ENCODE measurements around the gene NDUFV1. TPM values are rescaled to one million over a fixed set of nuclear protein-coding genes. Genes with fewer than 3 reads are reported as not detected.

Gene NDUFV1
- total RNA-seq, 1 donor: 116 TPM

- no peak overlapping the region for H3K4me3 ChIP-seq (ENCODE audit: low read depth, low read length)
- no peak for TF ChIP-seq CTCF (IDR thresholded peaks at IDR 0.05; ENCODE audit: insufficient read depth, low read length)
- DNase-seq (ENCODE audit: low read depth): no peak
Measured at GRCh38 chr11:67631411-67631810, 24.7 kb downstream of the NDUFV1 start.

GRCh38 chr11:67631853-67632174, 25.1 kb downstream of the NDUFV1 start:
- TF ChIP-seq CTCF (IDR thresholded peaks at IDR 0.05; ENCODE audit: insufficient read depth, low read length): no peak
- DNase-seq (ENCODE audit: low read depth): no peak
- H3K4me3 ChIP-seq (ENCODE audit: low read depth, low read length): no peak overlapping the region

GRCh38 chr11:67632175-67632981, 25.6 kb downstream of the NDUFV1 start:
- H3K4me3 ChIP-seq (ENCODE audit: low read depth, low read length): no peak overlapping the region
- DNase-seq (ENCODE audit: low read depth): no peak
- no peak for TF ChIP-seq CTCF (IDR thresholded peaks at IDR 0.05; ENCODE audit: insufficient read depth, low read length)

- no peak for TF ChIP-seq CTCF (IDR thresholded peaks at IDR 0.05; ENCODE audit: insufficient read depth, low read length)
- DNase-seq (ENCODE audit: low read depth): no peak
- H3K4me3 ChIP-seq (ENCODE audit: low read depth, low read length): no peak overlapping the region
Measured at GRCh38 chr11:67632982-67633755, 26.4 kb downstream of the NDUFV1 start.

- H3K4me3 ChIP-seq (ENCODE audit: low read depth, low read length): no peak overlapping the region
- TF ChIP-seq CTCF (IDR thresholded peaks at IDR 0.05; ENCODE audit: insufficient read depth, low read length): no peak
- DNase-seq (ENCODE audit: low read depth): no peak
Measured at GRCh38 chr11:67633758-67634365, 27.1 kb downstream of the NDUFV1 start.

- DNase-seq (ENCODE audit: low read depth): no peak
- H3K4me3 ChIP-seq (ENCODE audit: low read depth, low read length): no peak overlapping the region
- no peak for TF ChIP-seq CTCF (IDR thresholded peaks at IDR 0.05; ENCODE audit: insufficient read depth, low read length)
Measured at GRCh38 chr11:67634366-67635230, 27.9 kb downstream of the NDUFV1 start.
